ENCODE results near the gene TPK1.

DNA sequence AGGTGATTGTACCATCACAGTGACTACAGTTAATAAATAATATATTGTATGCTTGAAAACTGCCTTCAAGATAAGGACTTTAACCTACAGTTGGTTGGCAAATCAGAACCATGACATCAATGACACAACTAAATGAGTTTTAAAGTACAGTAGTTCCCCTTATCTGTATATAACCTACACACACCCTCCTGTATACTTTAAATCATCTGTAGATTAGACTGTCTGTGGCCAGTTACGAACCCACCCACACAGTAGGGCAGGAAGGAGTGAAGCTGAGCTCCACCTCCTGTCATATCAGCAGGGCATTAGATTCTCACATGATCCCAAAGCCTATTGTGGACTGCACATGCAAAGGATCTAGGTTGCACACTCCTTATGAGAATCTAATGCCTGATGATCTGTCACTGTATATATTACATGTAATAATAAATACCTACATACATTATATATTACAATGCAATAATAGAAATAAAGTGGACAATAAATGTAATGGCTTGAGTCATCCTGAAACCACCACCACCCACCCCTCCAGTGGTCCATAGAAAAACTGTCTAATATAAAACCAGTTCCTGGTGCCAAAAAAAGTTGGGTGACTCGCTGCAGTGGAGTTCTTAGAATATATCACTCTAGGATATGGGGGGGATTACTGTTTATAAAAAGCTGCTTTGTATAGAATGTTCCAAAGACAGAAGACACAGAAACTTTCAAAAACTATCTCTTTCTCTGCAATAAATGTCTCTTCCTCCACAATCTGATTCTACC is 5.6 kb downstream of the TPK1 start:
- no peak for TF ChIP-seq POLR2AphosphoS5 (IDR thresholded peaks at IDR 0.05)
- TF ChIP-seq POLR2A (IDR thresholded peaks at IDR 0.05): no peak
- TF ChIP-seq, protein P1, sequence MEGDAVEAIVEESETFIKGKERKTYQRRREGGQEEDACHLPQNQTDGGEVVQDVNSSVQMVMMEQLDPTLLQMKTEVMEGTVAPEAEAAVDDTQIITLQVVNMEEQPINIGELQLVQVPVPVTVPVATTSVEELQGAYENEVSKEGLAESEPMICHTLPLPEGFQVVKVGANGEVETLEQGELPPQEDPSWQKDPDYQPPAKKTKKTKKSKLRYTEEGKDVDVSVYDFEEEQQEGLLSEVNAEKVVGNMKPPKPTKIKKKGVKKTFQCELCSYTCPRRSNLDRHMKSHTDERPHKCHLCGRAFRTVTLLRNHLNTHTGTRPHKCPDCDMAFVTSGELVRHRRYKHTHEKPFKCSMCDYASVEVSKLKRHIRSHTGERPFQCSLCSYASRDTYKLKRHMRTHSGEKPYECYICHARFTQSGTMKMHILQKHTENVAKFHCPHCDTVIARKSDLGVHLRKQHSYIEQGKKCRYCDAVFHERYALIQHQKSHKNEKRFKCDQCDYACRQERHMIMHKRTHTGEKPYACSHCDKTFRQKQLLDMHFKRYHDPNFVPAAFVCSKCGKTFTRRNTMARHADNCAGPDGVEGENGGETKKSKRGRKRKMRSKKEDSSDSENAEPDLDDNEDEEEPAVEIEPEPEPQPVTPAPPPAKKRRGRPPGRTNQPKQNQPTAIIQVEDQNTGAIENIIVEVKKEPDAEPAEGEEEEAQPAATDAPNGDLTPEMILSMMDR (IDR thresholded peaks at IDR 0.05): no peak
